HG03432 (cell line): Measurements from ENCODE around the gene PARD6G.

Source experiments
- ATAC-seq: cut with Tn5 transposase; IDR thresholded peaks from one replicate; pipeline ENCODE4 v1.9.1; 2021; ENCODE audit warnings: mild to moderate bottlenecking, moderate library complexity; ENCODE audit not compliant: unreplicated experiment

PARD6G gene

GRCh38 chr18:80213182-80213581 is 34.1 kb downstream of the PARD6G start:
- ATAC-seq = peak; percentile 60

- peak; percentile 83 for ATAC-seq
Observed at GRCh38 chr18:80210312-80211083, 36.8 kb downstream of the PARD6G start.

GRCh38 chr18:80208620-80209019 is 38.7 kb downstream of the PARD6G start:
- no peak for ATAC-seq

GRCh38 chr18:80205294-80205693 is 42.0 kb downstream of the PARD6G start:
- no peak for ATAC-seq

GRCh38 chr18:80204142-80204541 is 43.2 kb downstream of the PARD6G start:
- no peak for ATAC-seq

- ATAC-seq = no peak
Observed at GRCh38 chr18:80203249-80203648, 44.1 kb downstream of the PARD6G start.

- ATAC-seq = peak; percentile 94
Observed at GRCh38 chr18:80202264-80202998, 44.9 kb downstream of the PARD6G start.

GRCh38 chr18:80201739-80202138 is 45.6 kb downstream of the PARD6G start:
- ATAC-seq = peak; percentile 18

GRCh38 chr18:80200932-80201672 is 46.2 kb downstream of the PARD6G start:
- ATAC-seq = no peak

- no peak for ATAC-seq
Observed at GRCh38 chr18:80200171-80200931, 47.0 kb downstream of the PARD6G start.

- ATAC-seq = no peak
Observed at GRCh38 chr18:80198994-80199748, 48.1 kb downstream of the PARD6G start.

- no peak for ATAC-seq
Observed at GRCh38 chr18:80198391-80198790, 48.9 kb downstream of the PARD6G start.

- ATAC-seq = no peak
Observed at GRCh38 chr18:80197528-80197927, 49.8 kb downstream of the PARD6G start.

- ATAC-seq = no peak
Observed at GRCh38 chr18:80196528-80197320, 50.6 kb downstream of the PARD6G start.

GRCh38 chr18:80194874-80195570 is 52.3 kb downstream of the PARD6G start:
- ATAC-seq = peak; percentile 82

- ATAC-seq = no peak
Observed at GRCh38 chr18:80193701-80194100, 53.6 kb downstream of the PARD6G start.

GRCh38 chr18:80192653-80193385 is 54.5 kb downstream of the PARD6G start:
- no peak for ATAC-seq
